Measurements from ENCODE around the gene SERINC5. TPM values are rescaled to one million over a fixed set of nuclear protein-coding genes. Genes with fewer than 3 reads are reported as not detected.

Gene SERINC5
- total RNA-seq, 3 donors from 2014 or later (not counting 1 experiment from before 2014, with no cell fraction given), result 6.8 to 18.9 (median 14.5) TPM

DNA sequence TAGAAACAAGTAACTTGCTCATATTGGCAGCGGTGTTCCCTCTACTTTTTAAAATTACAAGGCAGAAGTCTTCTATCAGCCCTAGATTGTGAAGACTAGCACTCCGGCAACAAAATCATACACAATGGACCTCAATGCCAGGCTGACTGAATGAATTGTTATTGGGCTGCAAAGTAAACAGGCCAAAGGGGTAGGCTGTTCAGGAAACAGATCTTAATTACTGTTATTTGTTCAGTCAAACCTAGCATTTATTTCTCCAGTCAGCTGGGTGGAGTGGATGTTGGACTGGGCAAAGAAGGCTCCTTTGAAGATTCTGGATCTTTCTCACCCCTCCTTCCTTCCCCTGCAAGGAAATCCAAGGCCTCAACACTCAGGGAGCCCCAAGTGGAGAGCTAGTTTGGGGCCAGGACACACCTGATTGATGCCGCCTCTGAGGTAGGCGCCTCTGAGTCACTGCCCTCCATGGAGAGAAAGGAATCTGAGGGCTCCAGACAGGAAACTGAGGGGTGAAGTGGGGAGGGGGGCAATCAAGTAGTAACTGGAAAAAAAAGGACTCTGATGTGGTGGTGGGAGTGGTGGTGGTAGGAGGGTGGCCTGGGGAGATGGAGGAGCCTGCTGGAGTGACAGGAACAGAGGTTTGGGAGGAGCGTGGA is 35.5 kb downstream of the SERINC5 start:
- Histone ChIP-seq H3K4me1 (ENCODE audit: control insufficient read depth, insufficient read depth, low read length) (peaks cover 14% of the 10 kb centered on the region), H3K9me3 (ENCODE audit: control insufficient read depth, insufficient read depth, low read length) (no peaks in the 10 kb centered on the region), H3K4me3 (ENCODE audit: low read length) (no peak overlapping the region), H3K36me3 (ENCODE audit: control insufficient read depth, insufficient read depth, low read length) (no peaks in the 10 kb centered on the region), H3K27ac (ENCODE audit: low read length) (no peak overlapping the region), H3K27me3 (ENCODE audit: control insufficient read depth, insufficient read depth, low read length) (no peaks in the 10 kb centered on the region)
- Mint-ChIP-seq H3K9me3 (no peaks in the 10 kb centered on the region), H3K36me3 (no peaks in the 10 kb centered on the region), H3K4me3 (no peak overlapping the region), H3K27me3 (ENCODE audit: low read depth in 2 of 2) (peaks cover 0 to 3% of the 10 kb centered on the region in 2 donors), H3K4me1 (peaks cover 33 to 34% of the 10 kb centered on the region in 2 donors), H3K27ac (no peak overlapping the region)
- no peak for DNase-seq
- ATAC-seq, result no peak
- intact Hi-C loops (cut with micrococcal nuclease), result no loop called here
- TF ChIP-seq, protein P1, sequence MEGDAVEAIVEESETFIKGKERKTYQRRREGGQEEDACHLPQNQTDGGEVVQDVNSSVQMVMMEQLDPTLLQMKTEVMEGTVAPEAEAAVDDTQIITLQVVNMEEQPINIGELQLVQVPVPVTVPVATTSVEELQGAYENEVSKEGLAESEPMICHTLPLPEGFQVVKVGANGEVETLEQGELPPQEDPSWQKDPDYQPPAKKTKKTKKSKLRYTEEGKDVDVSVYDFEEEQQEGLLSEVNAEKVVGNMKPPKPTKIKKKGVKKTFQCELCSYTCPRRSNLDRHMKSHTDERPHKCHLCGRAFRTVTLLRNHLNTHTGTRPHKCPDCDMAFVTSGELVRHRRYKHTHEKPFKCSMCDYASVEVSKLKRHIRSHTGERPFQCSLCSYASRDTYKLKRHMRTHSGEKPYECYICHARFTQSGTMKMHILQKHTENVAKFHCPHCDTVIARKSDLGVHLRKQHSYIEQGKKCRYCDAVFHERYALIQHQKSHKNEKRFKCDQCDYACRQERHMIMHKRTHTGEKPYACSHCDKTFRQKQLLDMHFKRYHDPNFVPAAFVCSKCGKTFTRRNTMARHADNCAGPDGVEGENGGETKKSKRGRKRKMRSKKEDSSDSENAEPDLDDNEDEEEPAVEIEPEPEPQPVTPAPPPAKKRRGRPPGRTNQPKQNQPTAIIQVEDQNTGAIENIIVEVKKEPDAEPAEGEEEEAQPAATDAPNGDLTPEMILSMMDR (IDR thresholded peaks at IDR 0.05), result no peak
- 100% methylated on average over 4 of the region's 5 CpGs for WGBS (ENCODE audit: insufficient coverage)

DNA sequence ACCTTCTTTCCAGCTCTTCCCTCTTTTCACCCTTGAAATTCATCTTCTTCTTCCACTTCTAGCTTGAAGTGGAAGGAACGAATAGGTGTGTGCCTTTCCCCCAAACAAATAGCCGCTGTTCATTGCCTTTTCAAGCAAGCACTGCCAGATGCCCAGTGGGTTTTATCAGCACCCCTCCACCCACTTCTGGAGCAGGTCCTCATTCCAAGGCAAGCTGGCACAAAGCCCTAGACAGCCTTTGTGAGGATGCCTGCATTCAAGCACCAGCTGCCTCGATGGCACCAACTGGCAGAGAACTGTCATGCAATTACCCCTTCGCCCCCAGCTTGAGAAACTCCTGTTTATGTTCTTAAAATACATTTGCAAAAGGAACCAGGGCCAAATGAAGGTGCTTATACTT is 36.5 kb downstream of the SERINC5 start:
- WGBS (ENCODE audit: insufficient coverage), result 94% methylated on average over 4 of the region's 4 CpGs
- H3K9me3 Mint-ChIP-seq, result no peaks in the 10 kb centered on the region
- no peaks in the 10 kb centered on the region for H3K36me3 Mint-ChIP-seq
- TF ChIP-seq, protein P1 (IDR thresholded peaks at IDR 0.05), result no peak
- H3K4me3 Mint-ChIP-seq, result peak overlapping the region; percentile 18
- Histone ChIP-seq H3K27me3 (ENCODE audit: control insufficient read depth, insufficient read depth, low read length) (no peaks in the 10 kb centered on the region), H3K9me3 (ENCODE audit: control insufficient read depth, insufficient read depth, low read length) (no peaks in the 10 kb centered on the region), H3K27ac (ENCODE audit: low read length) (no peak overlapping the region), H3K36me3 (ENCODE audit: control insufficient read depth, insufficient read depth, low read length) (no peaks in the 10 kb centered on the region), H3K4me1 (ENCODE audit: control insufficient read depth, insufficient read depth, low read length) (peaks cover 14% of the 10 kb centered on the region), H3K4me3 (ENCODE audit: low read length) (no peak overlapping the region)
- no peak for ATAC-seq
- DNase-seq, result no peak
- intact Hi-C loops (cut with micrococcal nuclease), result no loop called here
- H3K4me1 Mint-ChIP-seq, result peaks cover 39 to 40% of the 10 kb centered on the region in 2 donors
- H3K27ac Mint-ChIP-seq, result no peak overlapping the region
- peaks cover 0 to 3% of the 10 kb centered on the region in 2 donors for H3K27me3 Mint-ChIP-seq (ENCODE audit: low read depth in 2 of 2)

DNA sequence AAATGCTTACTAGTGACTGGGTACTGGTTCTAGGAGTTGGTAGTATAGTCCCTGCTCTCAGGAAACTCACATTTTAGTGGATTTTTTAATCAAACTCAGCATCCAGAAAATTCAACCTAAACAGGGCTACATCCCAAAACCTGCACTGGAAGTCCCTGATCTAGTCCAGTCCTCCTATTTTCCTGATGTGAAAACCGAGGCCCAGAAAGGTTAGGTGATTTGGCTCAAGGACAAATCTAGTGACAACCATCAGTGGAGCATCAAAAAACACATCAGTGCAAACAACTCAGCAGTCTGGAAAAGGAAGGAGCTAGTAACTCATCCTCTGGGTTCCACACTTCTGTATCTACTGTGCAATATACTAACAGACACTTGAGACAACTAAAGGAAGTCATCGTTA is 38.2 kb downstream of the SERINC5 start:
- Mint-ChIP-seq H3K4me1 (peaks cover 45 to 51% of the 10 kb centered on the region in 2 donors), H3K4me3 (peak overlapping the region; percentile 30), H3K27me3 (ENCODE audit: low read depth in 2 of 2) (peaks cover 0 to 3% of the 10 kb centered on the region in 2 donors), H3K9me3 (no peaks in the 10 kb centered on the region), H3K36me3 (no peaks in the 10 kb centered on the region), H3K27ac (no peak overlapping the region)
- WGBS (ENCODE audit: insufficient coverage), result 82% methylated on average over 2 of the region's 2 CpGs
- ATAC-seq (no peak), DNase-seq (no peak)
- intact Hi-C loops (cut with micrococcal nuclease), result no loop called here
- no peaks in the 10 kb centered on the region for H3K9me3 ChIP-seq (ENCODE audit: control insufficient read depth, insufficient read depth, low read length)
- no peaks in the 10 kb centered on the region for H3K36me3 ChIP-seq (ENCODE audit: control insufficient read depth, insufficient read depth, low read length)
- peaks cover 14% of the 10 kb centered on the region for H3K4me1 ChIP-seq (ENCODE audit: control insufficient read depth, insufficient read depth, low read length)
- TF ChIP-seq, protein P1 (IDR thresholded peaks at IDR 0.05), result no peak
- no peak overlapping the region for H3K27ac ChIP-seq (ENCODE audit: low read length)
- no peaks in the 10 kb centered on the region for H3K27me3 ChIP-seq (ENCODE audit: control insufficient read depth, insufficient read depth, low read length)
- no peak overlapping the region for H3K4me3 ChIP-seq (ENCODE audit: low read length)
